ENCODE results near the gene RIPOR2.

- TF ChIP-seq, protein P1, sequence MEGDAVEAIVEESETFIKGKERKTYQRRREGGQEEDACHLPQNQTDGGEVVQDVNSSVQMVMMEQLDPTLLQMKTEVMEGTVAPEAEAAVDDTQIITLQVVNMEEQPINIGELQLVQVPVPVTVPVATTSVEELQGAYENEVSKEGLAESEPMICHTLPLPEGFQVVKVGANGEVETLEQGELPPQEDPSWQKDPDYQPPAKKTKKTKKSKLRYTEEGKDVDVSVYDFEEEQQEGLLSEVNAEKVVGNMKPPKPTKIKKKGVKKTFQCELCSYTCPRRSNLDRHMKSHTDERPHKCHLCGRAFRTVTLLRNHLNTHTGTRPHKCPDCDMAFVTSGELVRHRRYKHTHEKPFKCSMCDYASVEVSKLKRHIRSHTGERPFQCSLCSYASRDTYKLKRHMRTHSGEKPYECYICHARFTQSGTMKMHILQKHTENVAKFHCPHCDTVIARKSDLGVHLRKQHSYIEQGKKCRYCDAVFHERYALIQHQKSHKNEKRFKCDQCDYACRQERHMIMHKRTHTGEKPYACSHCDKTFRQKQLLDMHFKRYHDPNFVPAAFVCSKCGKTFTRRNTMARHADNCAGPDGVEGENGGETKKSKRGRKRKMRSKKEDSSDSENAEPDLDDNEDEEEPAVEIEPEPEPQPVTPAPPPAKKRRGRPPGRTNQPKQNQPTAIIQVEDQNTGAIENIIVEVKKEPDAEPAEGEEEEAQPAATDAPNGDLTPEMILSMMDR (conservative IDR thresholded peaks at IDR 0.05 in 1 of 2, IDR thresholded peaks at IDR 0.05 in 1 of 2; ENCODE audit: extremely low read depth in 1 of 2, insufficient read depth in 1 of 2, low read depth in 1 of 2, low read length in 2 of 2) = no peak
- no peak for TF ChIP-seq EZH2 (IDR thresholded peaks at IDR 0.05; ENCODE audit: borderline replicate concordance, low read length)
Observed at GRCh38 chr6:24959319-24959718, 23.6 kb upstream of the RIPOR2 start.

Data from mammary epithelial cell (primary cell).